NCI-H82 treated with DMSO at 0.1 percent for 48 hours (cell line): ENCODE measurements around the gene MAK.
A peak's percentile ranks its signal among the peaks of the same experiment; 100 is the strongest.
"Not testable (repeated sequence)": the region's sequence is repeated elsewhere in the genome, so short reads cannot be mapped to it uniquely, and the experiment has no call there.

Source experiments
- DNase-seq: peaks from one replicate; lab custom pipeline; 2025; ENCODE audit not compliant: unreplicated experiment; lab: John Stamatoyannopoulos, UW

Gene MAK

GRCh38 chr6:10730254-10730653, 108.1 kb downstream of the MAK start:
- no peak for DNase-seq

DNA sequence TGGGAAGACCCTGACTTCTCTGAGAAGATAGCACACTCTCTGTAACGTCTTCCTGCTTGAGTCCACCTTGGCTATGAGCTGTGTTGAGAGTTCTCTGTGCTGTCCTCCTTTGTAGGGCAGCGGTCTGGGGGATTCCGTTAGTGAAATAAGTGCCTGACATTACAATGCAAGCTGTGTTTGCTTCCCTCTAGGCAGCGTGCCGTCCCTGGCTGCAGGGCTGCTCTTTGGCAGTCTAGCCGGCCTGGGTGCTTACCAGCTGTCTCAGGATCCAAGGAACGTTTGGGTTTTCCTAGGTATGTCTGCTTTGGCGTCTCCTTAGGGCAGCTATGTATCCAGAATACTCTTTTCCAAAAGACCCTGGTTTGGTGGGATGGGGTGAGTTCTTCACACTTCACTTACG, 112.6 kb downstream of the MAK start:
- DNase-seq = no peak

DNA sequence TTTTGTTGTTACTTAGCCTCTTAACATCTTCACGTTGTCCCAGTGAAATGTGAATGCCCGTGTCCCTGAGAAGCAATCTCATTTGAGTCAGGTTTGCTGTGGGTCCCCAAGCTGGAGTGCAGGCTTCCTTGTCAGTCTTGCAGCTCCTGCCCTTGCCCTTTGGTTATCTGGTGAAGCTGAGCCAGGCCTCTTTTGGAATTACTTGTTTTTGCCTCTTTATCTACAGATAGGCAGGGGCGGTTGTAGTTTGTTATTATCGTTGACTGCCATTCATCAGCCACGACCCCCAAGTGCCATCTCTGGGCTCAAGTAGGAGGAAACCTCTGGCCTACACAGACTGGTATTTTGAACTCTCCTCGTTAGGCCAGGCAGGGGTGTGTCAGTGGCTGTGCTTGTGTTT, 113.3 kb downstream of the MAK start:
- DNase-seq = no peak

DNA sequence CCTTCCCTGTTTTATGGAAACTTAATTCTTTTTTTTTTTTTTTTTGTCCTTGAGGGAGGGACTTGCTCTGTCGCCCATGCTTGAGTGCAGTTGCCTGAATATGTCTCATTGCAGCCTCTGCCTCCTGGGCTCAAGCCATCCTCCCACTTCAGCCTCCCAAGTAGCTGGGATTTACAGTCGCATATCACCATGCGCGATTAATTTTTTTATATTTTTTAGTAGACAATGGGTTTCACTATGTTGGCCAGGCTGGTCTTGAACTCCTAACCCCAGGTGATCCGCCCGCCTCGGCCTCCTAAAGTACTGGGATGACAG, 114.8 kb downstream of the MAK start:
- DNase-seq = no peak

- peak; percentile 93 for DNase-seq
Observed at GRCh38 chr6:10722820-10723566, 115.3 kb downstream of the MAK start, which contains the start of gene TMEM14C. Gene TMEM14C (plus strand): TSS chr6:10723070. CDS start chr6:10724614, 1,544 bp downstream.

DNA sequence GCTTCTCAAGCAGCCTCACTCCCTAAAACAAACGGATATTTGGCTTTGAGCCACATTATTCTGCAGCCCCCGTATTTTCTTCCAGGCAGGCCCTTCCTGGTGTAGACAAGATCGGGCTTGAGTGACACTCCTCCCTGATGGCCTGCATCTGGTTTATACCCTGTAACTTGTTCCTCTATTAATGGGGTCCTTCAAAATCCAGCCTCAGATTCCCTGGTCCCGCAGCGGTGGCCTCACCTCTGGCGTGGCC, 115.8 kb downstream of the MAK start:
- DNase-seq = no peak

- DNase-seq = no peak
Observed at GRCh38 chr6:10721850-10722569, 116.3 kb downstream of the MAK start.

DNA sequence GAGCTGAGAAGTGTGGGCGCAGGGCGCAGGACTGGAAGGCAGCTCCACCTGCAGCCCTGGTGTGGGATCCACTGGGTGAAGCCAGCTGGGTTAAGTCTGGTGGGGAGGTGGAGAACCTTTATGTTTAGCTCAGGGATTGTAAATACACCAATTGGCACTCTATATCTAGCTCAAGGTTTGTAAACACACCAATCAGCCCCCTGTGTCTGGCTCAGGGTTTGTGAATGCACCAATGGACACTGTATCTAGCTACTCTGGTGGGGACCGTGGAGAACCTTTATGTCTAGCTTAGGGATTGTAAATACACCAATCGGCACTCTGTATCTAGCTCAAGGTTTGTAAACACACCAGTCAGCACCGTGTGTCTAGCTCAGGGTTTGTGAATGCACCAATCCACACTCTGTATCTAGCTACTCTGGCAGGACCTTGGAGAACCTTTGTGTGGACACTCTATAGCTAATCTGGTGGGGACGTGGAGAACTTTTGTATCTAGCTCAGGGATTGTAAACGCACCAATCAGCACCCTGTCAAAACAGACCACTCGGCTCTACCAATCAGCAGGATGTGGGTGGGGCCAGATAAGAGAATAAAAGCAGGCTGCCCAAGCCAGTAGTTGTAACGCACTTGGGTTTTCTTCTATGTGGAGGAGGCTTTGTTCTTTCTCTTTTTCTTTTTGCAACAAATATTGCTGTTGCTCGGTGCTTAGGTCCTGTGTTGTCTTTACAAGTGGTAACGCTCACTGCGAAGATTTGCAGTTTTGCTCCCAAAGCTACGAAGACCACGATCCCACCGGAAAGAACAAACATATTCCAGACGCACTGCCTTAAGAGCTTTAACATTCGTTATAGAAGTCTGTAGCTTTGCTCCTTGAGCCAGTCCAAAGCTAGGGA, 117.1 kb downstream of the MAK start:
- not testable (repeated sequence) for DNase-seq

- no peak for DNase-seq
Observed at GRCh38 chr6:10720265-10720959, 117.9 kb downstream of the MAK start.

DNA sequence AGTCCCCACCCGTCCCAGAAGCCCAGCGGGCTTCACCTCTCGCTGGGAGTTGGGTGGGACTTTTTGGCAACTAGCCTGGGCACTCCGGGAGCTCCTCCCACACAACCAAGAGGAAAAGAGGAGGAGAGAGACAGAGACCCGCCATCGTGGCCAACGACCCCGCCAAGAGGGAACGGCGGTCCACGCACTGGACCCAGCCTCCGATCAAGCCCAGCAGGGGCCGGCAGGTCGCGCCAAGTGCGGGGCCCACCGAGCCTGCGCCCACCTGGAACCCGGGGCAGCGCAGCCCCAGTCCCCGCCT, 118.4 kb downstream of the MAK start:
- no peak for DNase-seq

GRCh38 chr6:10719296-10719963, 118.9 kb downstream of the MAK start:
- DNase-seq = no peak

- no peak for DNase-seq
Observed at GRCh38 chr6:10713962-10714361, 124.4 kb downstream of the MAK start.
